Activated T-helper 1 cell treated with anti-CD3 and anti-CD28 coated beads, Interleukin-12 subunit alpha, Interleukin-12 subunit beta, Interleukin-2, Interleukin-4 antibody, amounts not matched to agents 30 ng/mL and 10 ng/mL and 1 ng/mL, durations not matched to agents 14 hours and 24 hours and 36 hours (primary cell): ENCODE measurements around the gene ZBTB7B. TPM values are rescaled to one million over a fixed set of nuclear protein-coding genes. Genes with fewer than 3 reads are reported as not detected.
"Not testable (repeated sequence)": the region's sequence is repeated elsewhere in the genome, so short reads cannot be mapped to it uniquely, and the experiment has no call there.

Experiments
- DNase-seq: peaks from one replicate; pipeline ENCODE4 v3.0.0; 2021; ENCODE audit warnings: low spot score
- H3K27ac Mint-ChIP-seq: one replicate; pipeline ENCODE4 v1.8.0; 2021; ENCODE audit warnings: mild to moderate bottlenecking, mixed read lengths
- H3K27me3 Mint-ChIP-seq: one replicate; pipeline ENCODE4 v1.8.0; 2022; ENCODE audit warnings: mild to moderate bottlenecking, moderate library complexity, mixed read lengths; ENCODE audit not compliant: insufficient read depth
- H3K36me3 Mint-ChIP-seq: one replicate; pipeline ENCODE4 v1.8.0; 2021; ENCODE audit warnings: low read depth, mixed read lengths
- H3K4me1 Mint-ChIP-seq: one replicate; pipeline ENCODE4 v1.8.0; 2021; ENCODE audit warnings: low read depth, mixed read lengths
- H3K4me3 Mint-ChIP-seq: one replicate; pipeline ENCODE4 v1.8.0; 2021; ENCODE audit warnings: mild to moderate bottlenecking, moderate library complexity, mixed read lengths
- H3K9me3 Mint-ChIP-seq: one replicate; pipeline ENCODE4 v1.8.0; 2021; ENCODE audit warnings: mixed read lengths
- intact Hi-C: fragments of 100-400 bp; cut with micrococcal nuclease; formaldehyde crosslinking; loops from one replicate; pipeline ENCODE4 v1.15.1; 2024
- total RNA-seq: library from RNA; stranded (reverse); gene quantifications from 2 replicates; pipeline ENCODE4 v1.2.3, GENCODE V29; 2022

ZBTB7B gene
- total RNA-seq, 1 donor from 2014 or later: 172 TPM

DNA sequence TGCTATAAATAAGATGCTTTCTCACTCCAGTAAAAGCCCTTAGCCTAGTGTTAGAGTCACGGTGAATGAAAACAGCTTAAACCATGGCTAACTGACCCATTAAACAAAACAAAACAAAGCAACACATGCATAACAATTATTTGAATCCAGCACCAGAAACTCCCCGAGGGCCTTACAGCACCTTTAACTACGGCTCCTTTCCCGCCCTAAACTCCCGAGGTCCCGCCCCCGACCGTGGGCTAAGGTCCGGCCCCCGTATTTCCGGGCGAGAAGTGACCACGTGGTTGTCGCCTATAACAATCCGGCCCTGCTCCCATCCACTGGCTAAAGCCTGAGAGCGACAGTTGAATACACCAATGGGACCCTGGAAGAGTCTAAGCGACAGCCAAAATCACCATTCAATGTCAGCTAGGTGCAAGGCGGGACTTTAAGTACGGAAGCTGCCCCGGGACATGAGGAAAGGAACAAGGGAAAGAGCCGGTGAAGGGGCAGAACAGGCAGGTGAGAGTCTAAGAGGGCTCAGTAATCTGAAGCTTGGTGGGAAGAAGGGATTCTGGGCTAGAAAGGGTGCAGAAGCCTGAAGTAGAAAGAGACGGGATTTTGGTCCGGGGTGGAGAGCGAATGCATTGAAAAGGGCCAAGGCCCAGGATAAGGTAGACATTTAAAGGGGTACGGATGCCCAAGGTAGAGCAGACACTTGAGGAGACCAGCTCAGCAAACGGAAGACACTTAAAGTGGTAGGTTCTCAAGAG lies 19.5 kb upstream of the ZBTB7B start, which contains the start of gene FLAD1:
Gene FLAD1 (plus strand): TSS at position 448 of the 752 bp plus-strand sequence. CDS start 351 bp downstream, outside the sequence.
- peak within 1 kb of the TSS; percentile 42 for H3K27ac Mint-ChIP-seq
- H3K36me3 Mint-ChIP-seq: peaks cover 14% of the 10 kb centered on the region
- no peaks in the 10 kb centered on the region for H3K9me3 Mint-ChIP-seq
- H3K4me1 Mint-ChIP-seq: peaks cover 8% of the 10 kb centered on the region
- intact Hi-C loops: loop anchor here (1.0 kb wide), 8 partner anchors 9 to 763 kb away; partner anchors contain the start of genes ADAM15, CKS1B, PMVK and PYGO2
- no peaks in the 10 kb centered on the region for H3K27me3 Mint-ChIP-seq
- no peak within 1 kb of the TSS for H3K4me3 Mint-ChIP-seq
- DNase-seq: peak; percentile 96

DNA sequence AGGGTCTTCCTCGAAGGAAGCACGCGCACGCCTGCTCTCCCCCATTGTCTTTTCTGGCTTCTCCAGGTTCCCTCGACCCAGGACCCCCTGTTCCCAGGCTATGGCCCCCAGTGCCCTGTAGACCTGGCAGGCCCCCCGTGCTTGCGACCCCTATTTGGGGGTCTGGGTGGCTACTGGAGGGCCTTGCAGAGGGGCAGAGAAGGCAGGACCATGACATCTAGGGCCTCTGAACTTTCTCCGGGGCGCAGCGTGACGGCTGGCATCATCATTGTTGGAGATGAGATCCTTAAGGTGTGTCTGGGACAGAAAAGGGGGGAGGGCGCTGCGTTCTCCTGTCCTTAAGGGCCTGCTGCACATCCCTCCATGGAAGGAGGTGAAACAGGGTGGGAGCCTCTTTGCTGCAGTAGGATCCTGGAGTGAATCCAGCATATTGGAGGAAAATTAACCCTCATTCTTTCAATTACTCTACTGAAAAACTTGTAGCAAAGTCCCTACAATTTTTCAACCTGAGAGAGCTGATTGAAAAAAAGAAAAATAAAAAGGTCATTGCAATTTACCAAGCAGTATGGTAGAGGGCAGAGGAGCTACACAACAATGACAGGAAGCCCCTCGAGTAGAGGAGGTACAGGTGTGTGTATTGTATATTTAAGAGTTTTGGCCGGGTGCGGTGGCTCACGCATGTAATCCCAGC lies 18.7 kb upstream of the ZBTB7B start:
- H3K27me3 Mint-ChIP-seq: no peaks in the 10 kb centered on the region
- H3K27ac Mint-ChIP-seq: peak overlapping the region; percentile 42
- intact Hi-C loops: loop anchor here (1.0 kb wide), 8 partner anchors 10 to 764 kb away; partner anchors contain the start of genes ADAM15, CKS1B, PMVK and PYGO2

DNA sequence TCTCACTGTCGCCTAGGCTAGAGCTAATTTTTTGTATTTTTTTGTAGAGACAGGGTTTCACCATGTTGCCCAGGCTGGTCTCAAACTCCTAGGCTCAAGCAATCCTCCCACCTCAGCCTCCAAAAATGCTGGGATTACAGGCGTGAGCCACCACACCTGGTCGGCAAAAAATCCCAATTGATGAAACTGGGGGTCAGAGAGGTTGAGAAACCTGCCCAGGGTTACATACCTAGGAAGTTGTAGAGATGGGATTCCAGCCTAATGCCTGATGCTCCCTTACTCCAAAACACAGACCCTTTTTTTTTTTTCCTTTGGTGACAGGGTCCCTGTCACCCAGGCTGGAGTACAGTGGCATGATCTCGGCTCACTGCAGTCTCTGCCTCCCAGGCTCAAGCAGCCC lies 15.9 kb upstream of the ZBTB7B start:
- intact Hi-C loops, H3K9me3 Mint-ChIP-seq, H3K4me3 Mint-ChIP-seq, H3K27me3 Mint-ChIP-seq, DNase-seq, H3K27ac Mint-ChIP-seq: not testable (repeated sequence)
- Mint-ChIP-seq H3K36me3 (peaks cover 15% of the 10 kb centered on the region), H3K4me1 (peaks cover 18% of the 10 kb centered on the region)

More for the DNA sequence above, 18.7 kb upstream of the ZBTB7B start:
- Mint-ChIP-seq H3K9me3 (no peaks in the 10 kb centered on the region), H3K36me3 (peaks cover 17% of the 10 kb centered on the region), H3K4me3 (no peak overlapping the region), H3K4me1 (peaks cover 7% of the 10 kb centered on the region)
- DNase-seq: no peak

DNA sequence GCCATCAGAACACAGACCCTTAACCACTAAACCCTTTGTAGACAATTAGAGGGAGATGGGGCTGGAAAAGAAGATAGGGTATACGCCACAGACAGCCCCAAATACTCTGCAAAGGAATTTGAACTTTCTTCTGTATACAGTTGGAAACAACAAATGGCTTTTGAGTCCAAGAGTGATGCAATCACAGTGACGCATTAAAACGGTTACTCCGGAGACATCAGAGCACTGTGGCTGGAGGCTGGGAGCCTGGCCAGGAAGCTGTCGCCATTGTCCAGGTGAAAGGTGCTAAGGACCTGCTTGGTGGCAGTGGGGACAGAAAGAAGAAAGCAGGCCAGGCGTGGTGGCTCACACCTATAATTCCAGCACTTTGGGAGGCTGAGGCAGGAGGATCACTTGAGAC lies 15.3 kb upstream of the ZBTB7B start:
- Mint-ChIP-seq H3K9me3 (no peaks in the 10 kb centered on the region), H3K36me3 (peaks cover 16% of the 10 kb centered on the region), H3K4me3 (no peak overlapping the region), H3K27me3 (no peaks in the 10 kb centered on the region), H3K27ac (no peak overlapping the region), H3K4me1 (peaks cover 18% of the 10 kb centered on the region)
- intact Hi-C loops: no loop called here
- DNase-seq: no peak

DNA sequence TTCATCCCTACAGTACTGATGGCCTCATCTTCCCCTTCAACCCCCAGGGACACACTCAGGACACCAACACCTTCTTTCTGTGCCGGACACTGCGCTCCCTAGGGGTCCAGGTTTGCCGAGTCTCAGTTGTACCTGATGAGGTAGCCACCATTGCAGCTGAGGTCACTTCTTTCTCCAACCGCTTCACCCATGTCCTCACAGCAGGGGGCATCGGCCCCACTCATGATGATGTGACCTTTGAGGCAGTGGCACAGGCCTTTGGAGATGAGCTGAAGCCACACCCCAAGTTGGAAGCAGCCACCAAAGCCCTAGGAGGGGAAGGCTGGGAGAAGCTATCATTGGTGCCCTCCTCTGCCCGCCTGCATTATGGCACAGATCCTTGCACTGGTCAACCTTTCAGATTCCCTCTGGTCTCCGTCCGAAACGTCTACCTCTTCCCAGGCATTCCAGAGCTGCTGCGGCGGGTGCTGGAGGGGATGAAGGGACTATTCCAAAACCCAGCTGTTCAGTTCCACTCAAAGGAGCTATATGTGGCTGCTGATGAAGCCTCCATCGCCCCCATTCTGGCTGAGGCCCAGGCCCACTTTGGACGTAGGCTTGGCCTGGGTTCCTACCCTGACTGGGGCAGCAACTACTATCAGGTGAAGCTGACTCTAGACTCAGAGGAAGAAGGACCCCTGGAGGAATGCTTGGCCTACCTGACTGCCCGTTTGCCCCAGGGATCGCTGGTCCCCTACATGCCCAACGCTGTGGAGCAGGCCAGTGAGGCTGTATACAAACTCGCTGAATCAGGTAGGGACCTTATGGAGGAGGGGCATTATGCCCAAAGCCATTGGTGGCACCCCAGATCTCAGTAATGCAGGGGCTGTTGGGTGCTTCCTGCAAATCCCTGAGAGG lies 14.3 kb upstream of the ZBTB7B start:
- H3K4me3 Mint-ChIP-seq: no peak overlapping the region
- peaks cover 21% of the 10 kb centered on the region for H3K36me3 Mint-ChIP-seq
- intact Hi-C loops: no loop called here
- no peak overlapping the region for H3K27ac Mint-ChIP-seq
- H3K4me1 Mint-ChIP-seq: peaks cover 18% of the 10 kb centered on the region
- no peaks in the 10 kb centered on the region for H3K27me3 Mint-ChIP-seq
- H3K9me3 Mint-ChIP-seq: no peaks in the 10 kb centered on the region
- DNase-seq: no peak

DNA sequence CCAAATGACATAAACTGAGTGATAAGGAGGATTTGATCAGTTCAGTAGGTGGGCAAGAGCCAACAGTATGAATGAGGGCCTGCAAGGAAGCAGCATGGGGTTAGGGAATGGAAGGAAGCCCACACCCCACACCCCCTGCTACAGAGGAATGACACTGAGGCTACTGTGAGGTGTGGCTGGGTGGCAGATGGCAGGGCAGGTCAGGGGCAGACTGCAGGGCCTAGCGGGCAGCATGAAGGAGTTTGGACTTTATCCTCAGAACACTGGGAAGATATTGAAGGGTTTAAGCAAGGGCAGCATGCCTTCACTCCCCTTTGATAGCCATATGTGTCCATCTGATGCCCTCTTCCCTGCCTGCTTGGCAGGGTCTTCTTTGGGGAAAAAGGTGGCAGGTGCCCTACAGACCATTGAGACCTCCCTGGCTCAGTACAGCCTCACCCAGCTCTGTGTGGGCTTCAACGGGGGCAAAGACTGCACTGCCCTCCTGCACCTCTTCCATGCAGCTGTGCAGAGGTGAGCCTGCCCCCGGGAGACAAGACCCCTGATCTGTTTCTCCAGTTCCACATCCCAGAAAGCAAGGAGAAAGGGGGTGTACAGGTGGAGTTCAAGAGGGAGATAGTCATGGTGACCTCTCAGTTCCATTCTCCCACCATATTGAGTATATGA lies 13.3 kb upstream of the ZBTB7B start:
- no peak for DNase-seq
- Mint-ChIP-seq H3K9me3 (no peaks in the 10 kb centered on the region), H3K27me3 (no peaks in the 10 kb centered on the region), H3K36me3 (peaks cover 17% of the 10 kb centered on the region), H3K4me3 (no peak overlapping the region), H3K27ac (peak overlapping the region; percentile 54), H3K4me1 (peaks cover 19% of the 10 kb centered on the region)
- intact Hi-C loops: no loop called here

DNA sequence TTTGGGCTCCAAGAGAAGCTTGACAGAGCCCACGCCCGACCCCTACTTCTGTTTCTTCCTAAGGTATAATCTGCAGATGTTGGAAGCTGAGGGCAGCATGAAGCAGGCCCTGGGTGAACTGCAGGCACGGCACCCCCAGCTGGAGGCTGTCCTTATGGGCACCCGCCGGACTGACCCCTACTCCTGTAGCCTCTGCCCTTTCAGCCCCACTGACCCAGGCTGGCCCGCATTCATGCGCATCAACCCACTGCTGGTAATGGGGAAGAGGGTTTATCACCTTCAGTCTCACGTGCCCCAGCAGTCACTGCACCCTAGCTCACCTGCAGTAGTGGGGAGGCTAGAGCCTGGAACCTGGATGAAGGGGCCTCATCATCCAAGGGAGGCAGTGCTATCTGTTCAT lies 12.3 kb upstream of the ZBTB7B start:
- peaks cover 27% of the 10 kb centered on the region for H3K4me1 Mint-ChIP-seq
- no peaks in the 10 kb centered on the region for H3K27me3 Mint-ChIP-seq
- intact Hi-C loops: no loop called here
- DNase-seq: no peak
- H3K9me3 Mint-ChIP-seq: no peaks in the 10 kb centered on the region
- peaks cover 17% of the 10 kb centered on the region for H3K36me3 Mint-ChIP-seq
- H3K27ac Mint-ChIP-seq: no peak overlapping the region
- H3K4me3 Mint-ChIP-seq: no peak overlapping the region

DNA sequence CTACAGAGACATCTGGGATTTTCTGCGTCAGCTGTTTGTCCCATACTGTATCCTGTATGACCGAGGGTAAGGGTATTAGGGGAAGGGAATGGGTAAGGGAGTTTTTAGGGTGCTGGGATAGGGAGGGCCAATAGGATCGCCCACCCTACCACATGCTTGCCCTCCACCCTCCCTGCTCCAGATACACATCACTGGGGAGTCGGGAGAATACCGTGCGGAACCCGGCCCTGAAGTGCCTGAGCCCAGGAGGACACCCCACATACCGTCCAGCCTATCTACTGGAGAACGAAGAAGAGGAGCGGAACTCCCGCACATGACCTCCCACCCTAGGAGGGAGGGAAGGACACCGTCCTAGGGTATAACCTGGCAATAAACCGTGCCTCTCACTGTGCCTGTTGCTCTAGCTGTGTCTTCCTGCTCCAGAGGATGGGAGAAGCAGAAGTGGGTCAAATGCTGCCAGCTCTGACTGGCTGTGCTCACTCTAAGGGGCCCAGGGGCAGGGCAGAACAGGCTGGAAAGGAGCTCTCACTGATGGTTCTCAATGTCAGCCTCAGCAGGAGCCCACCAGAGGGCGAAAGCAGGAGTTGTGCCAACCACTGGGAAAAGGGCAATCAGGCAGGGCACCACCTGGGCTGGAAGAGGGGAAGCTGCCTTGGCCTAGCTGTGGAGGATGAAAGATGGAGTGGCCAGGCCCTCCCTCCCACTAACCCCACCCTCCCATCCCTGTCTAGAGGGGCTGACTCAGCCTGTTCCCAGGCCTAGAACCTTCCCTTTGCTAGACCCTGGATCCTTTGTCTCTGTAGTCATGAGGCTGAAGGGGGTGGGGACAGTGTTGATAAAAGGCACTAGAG lies 9.7 kb upstream of the ZBTB7B start:
- no peak overlapping the region for H3K4me3 Mint-ChIP-seq
- H3K9me3 Mint-ChIP-seq: no peaks in the 10 kb centered on the region
- H3K4me1 Mint-ChIP-seq: peaks cover 37% of the 10 kb centered on the region
- peak overlapping the region; percentile 23 for H3K27ac Mint-ChIP-seq
- intact Hi-C loops: no loop called here
- DNase-seq: no peak
- peaks cover 18% of the 10 kb centered on the region for H3K36me3 Mint-ChIP-seq
- H3K27me3 Mint-ChIP-seq: no peaks in the 10 kb centered on the region

DNA sequence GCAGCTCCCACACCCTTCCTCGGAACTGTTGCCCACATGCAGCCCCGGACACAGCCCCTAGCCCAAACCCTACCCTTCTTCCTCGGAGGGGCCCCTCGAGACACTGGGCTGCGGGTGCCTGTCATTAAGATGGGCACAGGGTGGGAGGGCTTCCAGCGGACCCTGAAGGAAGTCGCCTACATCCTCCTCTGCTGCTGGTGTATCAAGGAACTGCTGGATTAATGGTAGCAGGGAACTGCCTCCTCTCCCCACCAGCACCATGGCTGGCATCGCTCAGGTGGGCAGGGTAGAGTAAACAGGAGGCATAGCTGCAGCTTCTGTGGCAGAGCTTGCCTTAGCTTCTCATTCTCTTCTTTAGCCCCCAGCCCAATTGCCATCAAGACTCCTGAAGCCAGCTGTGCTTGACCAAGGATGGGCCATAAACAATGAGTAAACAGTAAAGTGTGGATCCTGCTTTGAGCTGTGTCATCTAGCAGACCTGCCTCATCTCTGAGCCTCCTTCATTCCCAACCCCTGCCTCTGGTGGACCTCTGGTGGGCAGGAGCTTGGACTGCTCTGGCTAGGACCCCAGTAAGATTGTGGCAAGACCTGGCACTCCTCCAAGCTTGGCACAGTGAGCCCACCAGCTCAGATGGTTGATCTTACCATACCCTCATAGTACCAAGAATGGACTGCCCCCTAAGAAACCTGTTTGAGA lies 8.9 kb upstream of the ZBTB7B start, which contains the start of gene LENEP:
Gene LENEP (plus strand): TSS at position 15 of the 697 bp plus-strand sequence. CDS start 22 bp downstream, at position 37.
- Mint-ChIP-seq H3K27ac (peak within 1 kb of the TSS; percentile 61), H3K9me3 (no peaks in the 10 kb centered on the region), H3K27me3 (no peaks in the 10 kb centered on the region), H3K4me3 (no peak within 1 kb of the TSS), H3K36me3 (peaks cover 16% of the 10 kb centered on the region), H3K4me1 (peaks cover 41% of the 10 kb centered on the region)
- DNase-seq: no peak
- intact Hi-C loops: no loop called here

DNA sequence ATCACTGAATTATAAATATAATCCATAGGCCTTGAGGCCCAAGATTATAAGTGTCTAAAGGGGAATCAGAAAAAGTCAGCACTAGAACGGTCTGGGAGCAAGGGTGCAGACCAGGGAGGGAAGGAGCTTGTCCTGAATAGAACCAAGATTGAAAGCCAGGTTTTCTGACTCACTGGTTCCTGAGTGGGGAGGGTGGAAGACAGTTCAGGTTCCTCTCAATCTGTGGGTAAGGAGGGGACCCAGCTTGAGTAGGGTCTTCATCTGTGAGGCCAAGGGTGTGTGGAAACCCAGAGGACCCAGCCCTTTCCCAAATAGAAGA lies 8.4 kb upstream of the ZBTB7B start:
- Mint-ChIP-seq H3K9me3 (no peaks in the 10 kb centered on the region), H3K27ac (no peak overlapping the region), H3K4me1 (peaks cover 42% of the 10 kb centered on the region), H3K27me3 (no peaks in the 10 kb centered on the region), H3K36me3 (peaks cover 11% of the 10 kb centered on the region), H3K4me3 (no peak overlapping the region)
- DNase-seq: no peak
- intact Hi-C loops: no loop called here

DNA sequence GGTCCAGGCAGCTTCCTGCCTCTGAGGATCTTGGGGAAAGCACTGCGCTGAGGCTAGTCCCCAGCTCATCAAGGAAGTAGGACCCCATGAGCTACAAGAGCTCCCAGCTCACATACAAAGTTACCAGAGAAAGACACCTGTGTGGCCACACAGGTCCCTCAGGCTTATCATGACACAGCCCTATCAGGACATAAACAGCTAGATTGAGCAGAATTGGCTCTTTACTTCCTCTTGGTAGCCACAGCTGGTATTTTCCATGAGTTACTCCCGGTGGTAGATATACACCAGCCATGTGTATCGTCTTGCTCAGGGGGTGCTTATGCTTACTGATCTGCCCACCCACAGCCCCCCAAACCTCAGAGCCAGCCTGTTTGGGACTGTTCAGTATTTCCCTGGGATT lies 8.0 kb upstream of the ZBTB7B start:
- DNase-seq: no peak
- peaks cover 39% of the 10 kb centered on the region for H3K4me1 Mint-ChIP-seq
- H3K9me3 Mint-ChIP-seq: no peaks in the 10 kb centered on the region
- peaks cover 9% of the 10 kb centered on the region for H3K36me3 Mint-ChIP-seq
- no peak overlapping the region for H3K4me3 Mint-ChIP-seq
- intact Hi-C loops: no loop called here
- no peaks in the 10 kb centered on the region for H3K27me3 Mint-ChIP-seq
- H3K27ac Mint-ChIP-seq: peak overlapping the region; percentile 38
